K562 (cell line): ENCODE measurements around the gene GPR157. TPM values are rescaled to one million over a fixed set of nuclear protein-coding genes. Genes with fewer than 3 reads are reported as not detected.

Experiments used
- ATAC-seq: fragments of 200-7000 bp; cut with Tn5 transposase; 3 replicates; pipeline ENCODE4 v1.9.1; 2020; ENCODE audit warnings: moderate library complexity
- BruUV-seq: library from RNA; stranded (reverse); fragments of 400-500 nt; replicated peaks from 2 replicates; lab custom pipeline; 2021; lab: Mats Ljungman, UMichigan
- CTCF ChIA-PET: fragments of 300-600 bp; formaldehyde crosslinking; extraction: SDS; loops from one replicate; lab custom pipeline; 2021; ENCODE audit warnings: low intra/inter-chr PET ratio; lab: Yijun Ruan, JAX
- POLR2A ChIA-PET: fragments of 300-600, 350-650 bp; sonication (Branson Sonifier 250); formaldehyde crosslinking; extraction: SDS; loops from one replicate; lab custom pipeline; 2021; ENCODE audit warnings: antibody characterized with exemption, inconsistent platforms; lab: Yijun Ruan, JAX
- DNase-seq, 4 experiments: peaks; one replicate each; pipeline versions ENCODE4 v3.0.0 to v3.0.0-alpha.2; 2011 to 2018; ENCODE audit warnings: low spot score in 3 of 4, mixed read lengths in 3 of 4; ENCODE audit errors: extremely low read depth in 1 of 4
- FAIRE-seq: peaks from 2 replicates; lab custom pipeline; 2011; peaks lifted over from hg19 to GRCh38; lab: Jason Lieb, UNC
- H2AFZ ChIP-seq: 2 replicates; pipeline ENCODE4 v1.6.0; 2011; ENCODE audit warnings: low read depth, low read length, control low read depth, inconsistent platforms
- H3K27ac ChIP-seq: fragments of 200-600 bp; 3 replicates; pipeline ENCODE4 v1.8.0; 2011; ENCODE audit warnings: low read depth, mild to moderate bottlenecking, control low read depth, inconsistent platforms, low read length, moderate library complexity, mixed read lengths; ENCODE audit errors: extremely low read depth
- H3K27me3 ChIP-seq, 2 experiments: fragments of 300-600 bp in 1 of 2; 2 replicates in 1 of 2; 3 replicates in 1 of 2; pipeline versions ENCODE4 v1.6.0 to v1.8.0; 2011; ENCODE audit warnings: inconsistent platforms in 2 of 2, low read length in 2 of 2, mild to moderate bottlenecking in 1 of 2, mixed read lengths in 1 of 2, moderate library complexity in 1 of 2; ENCODE audit not compliant: control insufficient read depth in 2 of 2, insufficient read depth in 2 of 2
- H3K36me3 ChIP-seq: fragments of 300-600 bp; 3 replicates; pipeline ENCODE4 v1.8.0; 2011; ENCODE audit warnings: mild to moderate bottlenecking, low read length, inconsistent platforms; ENCODE audit not compliant: control insufficient read depth, insufficient read depth
- H3K4me1 ChIP-seq, 2 experiments: fragments of 200-600 bp in 1 of 2; replicated peaks in 1 of 2; 2 replicates in 1 of 2; 3 replicates in 1 of 2; pipeline versions ENCODE4 v1.5.1 to v1.8.0; 2011; ENCODE audit warnings: inconsistent platforms in 2 of 2, low read length in 2 of 2, mild to moderate bottlenecking in 1 of 2, mixed read lengths in 1 of 2, moderate library complexity in 1 of 2; ENCODE audit not compliant: control insufficient read depth in 2 of 2, insufficient read depth in 2 of 2
- H3K4me2 ChIP-seq: 2 replicates; pipeline ENCODE4 v1.6.1; 2011; ENCODE audit warnings: low read length, control low read depth, inconsistent platforms, mixed read lengths; ENCODE audit not compliant: insufficient read depth
- H3K4me3 ChIP-seq: fragments of 200-600 bp; sonication (generic), shearing (Covaris generic); 2 replicates; pipeline ENCODE4 v1.5.1; 2016; ENCODE audit warnings: control low read depth, inconsistent platforms
- H3K79me2 ChIP-seq: fragments of 200-600 bp; 3 replicates; pipeline ENCODE4 v1.8.0; 2011; ENCODE audit warnings: low read length, inconsistent platforms; ENCODE audit not compliant: control insufficient read depth, insufficient read depth
- H3K9ac ChIP-seq, 2 experiments: 2 replicates each; pipeline versions ENCODE4 v1.6.0 to v1.6.1; 2011; ENCODE audit warnings: low read depth in 2 of 2, low read length in 2 of 2, control low read depth in 1 of 2, inconsistent platforms in 1 of 2, mild to moderate bottlenecking in 1 of 2, mixed read lengths in 1 of 2; ENCODE audit not compliant: insufficient read depth in 1 of 2
- H3K9me1 ChIP-seq: one replicate; pipeline ENCODE4 v1.6.0; 2011; ENCODE audit warnings: inconsistent platforms, mild to moderate bottlenecking, low read length, moderate library complexity; ENCODE audit not compliant: control insufficient read depth, insufficient read depth
- H3K9me3 ChIP-seq: replicated peaks from 2 replicates; pipeline ENCODE4 v1.5.1; 2011; ENCODE audit warnings: low read depth, low read length, inconsistent platforms; ENCODE audit not compliant: control insufficient read depth, insufficient read depth
- H4K20me1 ChIP-seq: replicated peaks from 2 replicates; pipeline ENCODE4 v1.6.1; 2011; ENCODE audit warnings: low read length, inconsistent platforms, mixed read lengths; ENCODE audit not compliant: control insufficient read depth, insufficient read depth
- ATF2 ChIP-seq: sonication (generic); formaldehyde crosslinking; IDR thresholded peaks from 2 replicates; pipeline ENCODE4 v1.8.1; 2022; ENCODE audit warnings: missing genetic modification reagents
- BRD9 ChIP-seq: fragments of 450-650 bp; IDR thresholded peaks from 2 replicates; pipeline ENCODE4 v1.6.1; 2018; ENCODE audit warnings: low read depth; ENCODE audit not compliant: partially characterized antibody
- CHD4 ChIP-seq: fragments of 200-600 bp; sonication (generic); IDR thresholded peaks from 3 replicates; pipeline ENCODE4 v1.6.1; 2012; ENCODE audit warnings: low read depth, mild to moderate bottlenecking, mixed read lengths, low read length, inconsistent platforms; ENCODE audit not compliant: insufficient read depth, insufficient replicate concordance, poor library complexity, severe bottlenecking
- E2F3 ChIP-seq: fragments of 250-450 bp; sonication (Bioruptor Pico); IDR thresholded peaks from 2 replicates; pipeline ENCODE4 v1.4.0; 2020; ENCODE audit warnings: mild to moderate bottlenecking
- KLF13 ChIP-seq: fragments of 450-650 bp; IDR thresholded peaks from 2 replicates; pipeline ENCODE4 v1.6.1; 2016; ENCODE audit warnings: missing genetic modification characterization, low read depth, mild to moderate bottlenecking, missing compliant biosample characterization, moderate library complexity, borderline replicate concordance
- MXD1 ChIP-seq: fragments of 250-450 bp; sonication (Bioruptor Pico); IDR thresholded peaks from 2 replicates; pipeline ENCODE4 v1.8.0; 2021; ENCODE audit warnings: borderline replicate concordance, mild to moderate bottlenecking, moderate library complexity; ENCODE audit not compliant: poor library complexity, severe bottlenecking
- ZMIZ1 ChIP-seq, 2 experiments: fragments of 150-350 bp in 1 of 2; IDR thresholded peaks; 2 replicates each; pipeline ENCODE4 v1.6.1; 2012 to 2016; ENCODE audit warnings: low read depth in 2 of 2, low read length in 2 of 2, mild to moderate bottlenecking in 1 of 2, moderate library complexity in 1 of 2
- ZNF766 ChIP-seq: fragments of 200-800 bp; sonication (Bioruptor generic); conservative IDR thresholded peaks from 2 replicates; pipeline ENCODE4 v1.6.1; 2016; ENCODE audit warnings: missing genetic modification characterization, missing compliant biosample characterization
- WGBS: fragments of 100-300 bp; shearing (Covaris generic); methylation state at CpG from one replicate; pipeline ENCODE4 v1.1.6; 2016; ENCODE audit warnings: low coverage, mixed read lengths; ENCODE audit not compliant: insufficient coverage; ENCODE audit errors: missing lambda C conversion rate; 5-methylcytosine and 5-hydroxymethylcytosine counted together
- in situ Hi-C: fragments of 300-500 bp; cut with MboI; formaldehyde crosslinking; loops from 4 replicates; pipeline ENCODE4 v1.15.0; 2018; ENCODE audit warnings: inconsistent platforms, mixed read lengths
- intact Hi-C: fragments of 100-400 bp; cut with micrococcal nuclease; formaldehyde crosslinking; loops from 2 replicates; pipeline ENCODE4 v1.14.2; 2022
- polyA plus RNA-seq, 8 experiments: library from polyadenylated mRNA; depleted of rRNA in 4 of 8; stranded (reverse) in 5 of 8; unstranded in 3 of 8; fragments of >200 nt; fragmentation: Nextera tagmentation in 2 of 8; fragmentation: Illumina TruSeq in 1 of 8; extraction: Ambion mirVana in 2 of 8; extraction: Trizol in 1 of 8; gene quantifications; 2 replicates each; pipeline versions ENCODE4 v1.2.1 to v1.2.3, GENCODE V29; 2011 to 2014; ENCODE audit warnings: inconsistent platforms in 1 of 8, missing spikeins in 1 of 8
- total RNA-seq, 7 experiments: library from RNA; depleted of rRNA in 6 of 7; stranded (reverse); fragments of >200 nt in 6 of 7; fragmentation: Illumina TruSeq in 2 of 7; extraction: Trizol in 2 of 7; gene quantifications; 2 replicates each; pipeline versions ENCODE4 v1.2.1 to v1.2.3, GENCODE V29; 2011 to 2021; ENCODE audit warnings: low replicate concordance in 1 of 7

The GPR157 gene
- total and polyA plus RNA-seq, 9 of the 15 experiments (the other 6 are each of a cell fraction or from before 2014, with no cell fraction given), result 0.01 to 0.18 (median 0.04) TPM; not detected in 4

- ATAC-seq (no peak), DNase-seq (no peak)
- Histone ChIP-seq H3K36me3 (no peaks in the 10 kb centered on the region), H3K4me2 (no peak overlapping the region), H3K4me1 (peaks cover 0 to 20% of the 10 kb centered on the region in 2 experiments; a peak in 4 of 5 replicates), H3K27me3 (peaks cover 16 to 68% of the 10 kb centered on the region in 2 experiments), H3K4me3 (no peak overlapping the region), H3K9me3 (no peaks in the 10 kb centered on the region)
- intact Hi-C loops, result no loop called here
- BruUV-seq, result no TSS peak
- TF ChIP-seq CHD4 (peak; percentile 39), ZNF766 (CRISPR knock-in tag) (0 out of 2 replicates have a peak, but pooled peaks have one; percentile 12), E2F3 (no peak)
- TF ChIP-seq, all 486 proteins: peak for 2
- Histone ChIP-seq H2AFZ (no peak overlapping the region), H3K27ac (no peak overlapping the region), H4K20me1 (peaks cover 14% of the 10 kb centered on the region), H3K9ac (peak overlapping the region in 1 of 2 experiments; percentile 39; a peak in 1 of 4 replicates), H3K79me2 (no peaks in the 10 kb centered on the region), H3K9me1 (no peaks in the 10 kb centered on the region)
- FAIRE-seq, result no peak
- in situ Hi-C loops, result no loop called here
- 5% methylated on average over 4 of the region's 4 CpGs for WGBS
- CTCF ChIA-PET, result no interaction called here
- POLR2A ChIA-PET, result interaction anchor here (1.0 kb wide), 2 partner anchors 51 to 106 kb away, joined by 3 read pairs; no protein-coding TSS in a partner anchor
Observed at GRCh38 chr1:9164532-9164900, 35.6 kb upstream of the GPR157 start.

- Histone ChIP-seq H3K4me2 (no peak overlapping the region), H3K36me3 (no peaks in the 10 kb centered on the region), H3K9ac (peak overlapping the region in 1 of 2 experiments; percentile 45; a peak in 1 of 4 replicates), H2AFZ (no peak overlapping the region), H3K79me2 (no peaks in the 10 kb centered on the region), H3K9me1 (no peaks in the 10 kb centered on the region), H4K20me1 (peaks cover 14% of the 10 kb centered on the region), H3K27ac (no peak overlapping the region), H3K4me3 (no peak overlapping the region), H3K27me3 (peaks cover 15 to 64% of the 10 kb centered on the region in 2 experiments), H3K4me1 (peaks cover 0 to 20% of the 10 kb centered on the region in 2 experiments; a peak in 4 of 5 replicates), H3K9me3 (no peaks in the 10 kb centered on the region)
- intact Hi-C loops, result no loop called here
- in situ Hi-C loops, result no loop called here
- ATAC-seq (no peak), DNase-seq (no peak), FAIRE-seq (no peak)
- POLR2A ChIA-PET, result interaction anchor here (0.6 to 1.2 kb wide), 3 partner anchors 10 to 468 kb away, joined by 3 to 4 read pairs (median 3); no protein-coding TSS in a partner anchor
- 15% methylated on average over 7 of the region's 9 CpGs for WGBS
- CTCF ChIA-PET, result no interaction called here
- no TSS peak for BruUV-seq
- TF ChIP-seq MXD1 (CRISPR knock-in tag) (no peak), ZMIZ1 (IDR thresholded peaks at IDR 0.05; ENCODE audit: low read depth in 2 of 2, low read length in 2 of 2) (no peak), KLF13 (tag) (no peak), BRD9 (no peak), ATF2 (no peak)
Observed at GRCh38 chr1:9161963-9162362, 33.1 kb upstream of the GPR157 start.
